AML-193 (cell line): ENCODE data around the gene ATP11A.

Experiments used
- DNase-seq, 2 experiments: peaks; one replicate each; lab custom pipeline; 2025; lab: John Stamatoyannopoulos, UW

ATP11A gene

DNA sequence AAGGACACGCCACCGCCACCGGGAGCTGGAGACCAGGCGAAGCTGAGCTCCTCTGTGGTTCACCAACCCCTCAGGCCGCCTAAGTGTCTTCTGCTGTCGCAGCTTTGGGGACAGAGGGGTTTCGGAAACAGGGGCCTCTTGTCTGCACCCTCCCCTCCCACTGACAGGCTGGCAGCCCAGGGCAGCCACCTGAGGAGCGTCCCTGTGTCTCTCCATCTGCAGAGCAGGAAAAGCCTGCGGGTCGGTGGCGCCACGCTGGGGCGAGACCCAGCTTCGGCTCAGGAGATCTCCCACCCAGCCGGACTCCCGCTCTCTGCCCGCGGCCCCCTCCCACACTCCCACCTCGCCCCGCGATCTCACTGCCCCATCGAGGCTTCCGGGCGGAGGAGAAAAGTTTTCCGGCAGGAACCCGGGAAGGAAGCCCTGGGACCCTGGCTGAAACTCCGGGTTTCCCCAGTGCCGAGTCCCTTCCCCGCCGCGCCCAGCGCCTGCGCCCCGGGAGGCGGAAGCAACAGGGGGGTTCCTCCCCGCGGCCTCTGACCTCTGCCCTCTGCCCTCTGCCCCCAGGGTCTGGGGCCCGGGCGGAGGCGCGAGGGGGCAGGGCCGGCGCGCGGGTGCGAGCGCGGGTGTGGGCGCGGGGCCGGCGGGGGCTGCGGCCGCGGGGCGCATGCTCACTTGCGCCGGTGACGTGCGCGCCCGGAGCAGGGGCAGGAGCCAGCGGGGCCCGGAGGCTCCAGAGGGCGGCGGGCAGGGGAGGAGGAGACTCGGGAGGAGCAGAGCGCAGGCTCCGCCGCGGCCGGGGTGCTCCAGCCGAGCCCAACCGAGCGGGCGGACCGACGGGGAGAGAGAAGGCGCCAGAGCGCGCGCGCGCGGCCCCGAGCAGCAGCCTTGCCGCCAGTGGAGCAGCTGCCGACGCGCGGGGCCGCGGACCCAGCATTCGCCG lies at the start of gene ATP11A:
ATP11A (plus strand) TSS at position 736 of the 943 bp plus-strand sequence. CDS start 379 bp downstream, outside the sequence.
- DNase-seq, result peak; percentile 76 to 88

DNA sequence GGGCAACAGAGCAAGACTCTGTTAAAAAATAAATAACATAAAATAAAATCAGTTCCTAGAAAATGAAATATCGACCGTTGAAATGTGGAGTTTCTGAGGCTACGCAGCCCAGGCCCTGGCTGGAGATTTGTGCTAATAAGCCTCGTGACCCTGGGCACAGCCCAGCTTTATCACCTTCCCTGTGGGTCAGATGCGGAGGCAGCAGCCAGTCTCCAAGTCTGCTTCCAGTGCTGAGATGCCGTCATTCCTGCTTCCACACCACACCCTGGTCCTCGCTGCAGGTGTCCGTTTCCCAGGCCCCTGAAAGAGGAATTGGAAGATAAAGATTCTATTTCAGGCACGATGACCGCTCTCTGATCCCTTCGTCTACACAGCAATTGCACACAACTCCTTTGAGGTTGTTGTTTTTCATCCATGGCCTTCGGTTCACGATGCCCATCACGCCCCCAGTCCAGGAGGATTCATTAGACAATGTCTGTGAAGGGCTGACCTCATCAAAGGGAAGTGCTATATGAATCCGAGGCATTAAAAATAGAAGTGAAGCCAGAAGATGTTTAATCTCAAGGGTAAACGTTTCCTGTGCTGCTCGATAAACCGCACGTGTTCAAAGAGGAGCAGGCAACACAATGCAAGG lies 48.3 kb upstream of the ATP11A start:
- no peak for DNase-seq

DNA sequence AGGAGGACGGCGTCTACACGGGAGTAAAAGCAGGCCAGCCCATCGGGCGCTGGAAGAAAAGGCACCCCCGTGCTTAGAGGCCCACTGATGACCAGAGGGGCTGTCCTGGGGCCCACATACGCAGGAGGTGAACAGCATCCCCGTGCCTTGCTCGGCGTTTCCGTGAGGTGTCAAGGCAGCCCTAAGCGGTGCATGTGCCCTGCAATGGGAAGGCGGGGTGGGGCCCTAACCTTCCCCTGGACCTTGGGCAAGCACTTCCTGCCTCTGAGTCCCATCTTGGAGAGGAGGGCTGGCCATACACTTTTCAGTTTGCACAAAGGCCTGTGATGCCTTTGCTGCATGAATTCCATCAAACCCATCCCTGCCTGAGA lies 47.8 kb upstream of the ATP11A start:
- DNase-seq, result no peak

DNA sequence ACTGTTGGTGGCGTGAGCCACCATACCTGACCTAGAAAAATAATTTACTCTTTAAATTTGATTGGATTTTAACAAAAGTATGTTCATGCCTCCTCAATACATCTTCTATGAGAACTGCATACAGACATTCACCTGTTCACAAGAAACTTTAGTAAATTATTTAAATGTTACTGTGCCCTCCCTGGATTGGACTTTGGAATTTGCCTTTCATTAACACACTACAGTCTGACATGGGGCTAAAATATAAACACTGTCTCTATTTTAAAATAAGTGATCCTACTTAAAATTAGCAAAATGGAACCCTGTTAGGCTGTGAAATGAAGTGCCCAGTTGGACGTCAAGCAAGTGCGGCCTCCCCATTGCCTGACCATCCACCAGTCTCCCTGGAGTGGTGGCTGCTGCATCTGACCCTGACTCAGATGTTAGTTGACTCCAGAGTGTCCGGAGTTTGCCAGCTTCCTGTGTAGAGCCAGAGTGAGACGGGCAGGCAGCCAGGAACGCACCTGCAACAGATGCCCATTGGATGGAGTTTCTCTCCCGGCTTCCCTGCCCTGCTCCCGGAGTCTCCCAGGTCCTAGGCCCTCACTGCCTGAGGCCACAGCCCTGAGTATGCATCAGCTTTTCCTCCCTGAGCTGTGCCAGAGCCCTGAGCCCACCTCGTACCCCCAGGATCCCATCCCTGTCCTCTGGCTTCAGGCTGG lies 45.9 kb upstream of the ATP11A start:
- DNase-seq, result no peak

DNA sequence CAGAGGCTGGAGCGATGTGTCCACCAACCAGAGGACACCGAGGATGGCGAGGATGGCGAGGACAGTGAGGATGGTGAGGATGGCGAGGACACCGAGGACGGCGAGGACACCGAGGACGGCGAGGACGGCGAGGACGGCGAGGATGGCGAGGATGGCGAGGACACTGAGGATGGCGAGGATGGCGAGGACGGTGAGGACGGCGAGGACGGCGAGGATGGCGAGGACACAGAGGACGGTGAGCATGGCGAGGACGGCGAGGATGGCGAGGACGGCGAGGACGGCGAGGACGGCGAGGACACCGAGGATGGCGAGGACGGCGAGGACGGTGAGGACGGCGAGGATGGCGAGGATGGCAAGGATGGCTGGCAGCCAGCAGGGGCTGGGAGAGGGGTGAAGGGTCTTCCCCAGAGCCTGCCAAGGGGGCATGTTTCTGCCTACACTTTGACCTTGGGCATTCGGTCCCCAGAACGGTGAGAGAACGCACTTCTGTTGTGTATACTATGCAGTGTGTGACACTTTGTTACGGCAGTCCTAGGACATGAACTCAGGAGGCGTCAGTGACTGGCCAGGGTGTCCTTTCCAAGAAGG lies 44.4 kb upstream of the ATP11A start:
- no peak for DNase-seq

DNA sequence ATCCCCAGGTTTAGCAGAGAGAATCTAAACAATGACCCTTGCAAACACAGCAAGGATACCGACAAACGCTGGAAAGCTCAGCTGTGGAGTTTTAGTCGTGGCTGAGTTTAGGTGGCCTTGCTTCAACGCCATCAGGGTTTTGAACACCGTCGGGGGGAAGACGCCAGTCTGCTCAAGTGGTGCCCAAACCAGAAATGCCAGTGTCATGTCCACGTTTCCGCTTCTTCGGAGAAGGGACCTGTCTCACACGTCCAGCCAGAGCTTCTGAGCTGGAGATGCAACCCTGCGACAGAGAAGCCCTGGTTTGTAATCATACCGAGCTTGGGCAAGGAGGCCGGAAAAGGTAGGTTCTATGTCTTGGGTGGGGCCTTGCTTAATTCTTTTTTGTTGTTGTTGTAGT lies 42.6 kb upstream of the ATP11A start:
- no peak for DNase-seq

DNA sequence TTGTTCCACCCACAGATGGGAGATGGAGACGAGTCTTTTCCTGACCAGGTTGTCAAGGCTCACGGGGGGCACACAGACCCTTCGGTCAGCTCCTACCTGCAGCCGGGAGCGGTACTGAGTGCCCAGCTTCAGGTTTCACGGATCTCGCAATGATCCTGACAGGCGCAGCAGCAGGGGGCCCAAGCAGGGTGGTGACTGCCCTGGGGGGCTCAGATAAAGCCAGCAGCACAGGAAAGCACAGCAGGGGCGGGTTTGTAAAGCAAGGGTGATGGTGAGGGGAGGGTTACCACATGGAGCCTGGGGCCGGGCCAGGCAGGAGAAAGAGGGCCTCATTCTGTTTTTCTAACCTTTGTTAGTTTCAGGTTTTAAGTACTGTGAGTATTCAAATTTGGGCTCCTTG lies 41.7 kb upstream of the ATP11A start:
- no peak for DNase-seq

DNA sequence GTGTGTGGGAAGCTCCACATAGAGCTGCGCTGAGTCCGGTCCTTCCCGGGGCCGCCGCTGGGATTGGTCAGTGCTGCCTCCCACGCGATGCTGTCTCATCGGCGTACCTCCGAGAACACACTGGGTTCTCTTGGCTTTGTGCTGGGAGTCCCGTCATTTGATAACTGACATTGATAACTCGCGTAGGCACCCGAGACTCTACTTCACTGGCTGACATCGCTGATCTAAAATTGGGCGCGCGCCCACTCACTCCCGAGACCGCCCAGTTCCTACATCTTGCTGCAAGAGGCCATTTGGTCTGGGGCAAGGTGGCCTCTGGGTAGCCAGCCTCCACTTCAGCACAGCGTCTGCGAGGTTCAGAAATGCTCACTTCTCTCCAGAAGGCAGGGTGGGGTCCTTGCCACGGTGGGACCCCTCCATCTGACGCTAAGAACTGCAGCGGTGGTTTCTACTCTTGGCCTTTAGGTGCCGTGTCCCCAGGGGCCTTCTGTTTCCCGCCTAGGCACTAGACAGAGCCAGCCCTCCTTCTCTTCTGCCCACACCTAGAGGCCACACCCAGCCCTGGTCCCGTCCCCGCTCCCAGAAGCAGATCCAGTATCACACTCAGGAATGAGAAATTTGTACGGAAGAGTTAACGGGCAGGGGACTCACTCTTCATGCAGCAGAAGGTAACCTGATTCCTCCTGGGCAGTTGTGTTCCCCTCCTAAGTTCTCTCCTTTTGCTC lies 40.7 kb upstream of the ATP11A start:
- no peak for DNase-seq

DNA sequence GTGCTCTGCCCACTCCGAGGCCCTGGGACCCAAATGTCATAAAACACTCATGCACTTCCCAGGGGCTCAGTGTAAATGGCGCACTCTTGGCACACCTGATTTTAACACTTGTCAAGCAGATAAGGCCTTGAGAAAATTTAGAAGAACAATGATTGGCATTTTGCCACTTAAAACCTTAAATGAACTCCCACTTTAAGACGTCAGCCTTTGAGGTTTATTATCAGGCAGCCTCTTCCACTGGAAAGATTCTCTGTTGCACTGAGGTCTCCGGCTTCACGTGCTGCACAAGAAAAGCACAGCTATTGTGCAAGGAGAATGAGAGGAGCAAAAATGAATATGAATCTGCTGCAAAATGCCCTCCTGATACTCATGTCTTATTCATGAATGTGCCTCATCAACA lies 38.5 kb upstream of the ATP11A start:
- no peak for DNase-seq

DNA sequence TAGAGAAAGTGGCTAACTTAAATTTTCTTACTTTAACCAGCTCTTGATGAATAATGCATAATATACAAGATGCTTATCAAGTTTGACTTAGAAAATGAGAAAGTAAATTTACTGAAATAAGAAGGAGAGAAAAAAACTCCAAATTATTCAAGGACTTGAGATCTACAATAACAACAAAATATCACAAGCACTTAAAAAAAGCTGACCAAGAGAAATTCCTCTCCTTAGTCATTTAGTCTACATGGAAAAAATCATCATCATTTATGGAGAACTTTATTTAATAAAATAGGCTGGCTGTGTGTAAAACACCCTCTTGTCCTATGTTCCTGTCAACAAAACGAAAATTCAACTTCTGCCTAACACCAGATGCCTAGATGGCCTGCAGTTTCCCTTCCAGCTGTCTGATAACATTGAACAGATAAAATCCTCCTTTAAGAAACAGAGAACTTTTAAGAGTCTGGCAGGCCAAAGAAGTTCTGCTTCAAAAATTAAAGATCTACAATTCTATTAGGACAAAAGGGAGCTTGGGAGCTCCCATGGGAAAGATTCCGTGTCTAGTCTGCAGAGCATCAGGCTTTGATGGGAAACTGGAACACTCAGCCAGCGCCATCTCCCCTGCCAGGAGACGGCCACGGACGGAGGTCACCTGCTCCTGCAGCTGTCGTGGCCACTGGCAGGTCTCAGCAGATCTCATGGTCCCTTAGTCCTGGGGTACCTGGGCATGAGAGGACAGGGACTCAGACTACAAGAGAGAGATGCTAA lies 37.9 kb upstream of the ATP11A start:
- no peak for DNase-seq

DNA sequence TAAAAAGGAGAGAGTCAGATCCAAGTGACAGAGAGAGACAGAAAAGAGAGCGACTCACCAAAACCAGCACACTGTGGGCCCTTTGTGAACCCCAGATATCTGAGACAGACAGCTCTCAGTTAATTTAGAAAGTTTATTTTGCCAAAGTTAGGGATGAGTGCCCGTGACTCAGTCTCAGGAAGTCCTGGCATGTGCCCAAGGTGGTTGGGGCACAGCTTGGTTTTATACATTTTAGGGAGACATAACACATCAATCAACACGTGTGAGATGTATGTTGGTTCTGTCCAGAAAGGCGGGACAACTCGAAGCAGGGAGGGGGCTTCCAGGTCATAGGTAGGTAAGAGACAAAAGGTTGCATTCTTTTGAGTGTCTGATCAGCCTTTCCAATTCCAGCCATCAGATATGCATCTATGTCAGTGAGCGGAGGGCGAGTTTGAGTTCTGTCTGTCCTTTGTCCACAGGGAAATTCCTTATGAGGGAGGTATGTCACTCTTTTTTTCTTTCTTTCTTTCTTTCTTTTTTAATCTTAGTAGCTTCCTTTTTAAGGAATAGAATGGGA lies 37.2 kb upstream of the ATP11A start:
- no peak for DNase-seq

DNA sequence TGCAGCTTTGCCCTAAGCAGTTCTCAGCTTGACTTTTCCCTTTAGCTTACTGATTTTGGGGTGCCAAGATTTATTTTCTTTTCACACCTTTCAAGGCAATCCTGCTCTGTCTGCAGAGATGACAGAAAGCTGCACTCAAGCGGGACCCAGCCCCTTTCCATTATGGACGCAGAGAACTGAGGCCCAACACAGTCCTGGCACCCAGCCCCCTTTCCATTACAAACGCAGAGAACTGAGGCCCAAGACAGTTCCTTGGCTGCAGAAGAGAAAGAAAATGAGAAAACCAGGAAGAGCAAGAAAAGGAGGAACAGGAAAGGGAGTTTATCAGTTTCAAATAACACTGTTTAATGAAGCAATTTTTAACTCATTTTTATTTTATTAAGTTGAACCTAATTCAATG lies 36.8 kb upstream of the ATP11A start:
- DNase-seq, result no peak

DNA sequence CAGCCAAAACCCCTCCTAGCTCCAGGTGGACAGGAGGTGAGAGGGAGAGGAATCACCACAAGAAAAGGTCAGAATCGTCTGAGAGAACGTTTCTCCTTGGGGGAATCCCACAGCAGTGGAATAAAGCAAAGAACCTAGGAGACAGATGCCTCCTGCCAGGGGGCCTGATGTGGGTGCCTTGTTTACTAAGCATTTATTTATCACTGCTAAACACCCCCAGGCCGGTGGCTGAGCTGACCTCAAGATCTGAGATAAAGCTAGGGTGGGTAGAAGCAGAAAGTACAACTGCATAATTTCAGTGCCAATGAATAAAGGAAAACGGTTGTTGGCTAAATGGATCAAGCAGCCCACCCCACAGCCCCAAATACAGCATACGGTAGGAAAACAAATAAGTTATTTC lies 33.9 kb upstream of the ATP11A start:
- no peak for DNase-seq

DNA sequence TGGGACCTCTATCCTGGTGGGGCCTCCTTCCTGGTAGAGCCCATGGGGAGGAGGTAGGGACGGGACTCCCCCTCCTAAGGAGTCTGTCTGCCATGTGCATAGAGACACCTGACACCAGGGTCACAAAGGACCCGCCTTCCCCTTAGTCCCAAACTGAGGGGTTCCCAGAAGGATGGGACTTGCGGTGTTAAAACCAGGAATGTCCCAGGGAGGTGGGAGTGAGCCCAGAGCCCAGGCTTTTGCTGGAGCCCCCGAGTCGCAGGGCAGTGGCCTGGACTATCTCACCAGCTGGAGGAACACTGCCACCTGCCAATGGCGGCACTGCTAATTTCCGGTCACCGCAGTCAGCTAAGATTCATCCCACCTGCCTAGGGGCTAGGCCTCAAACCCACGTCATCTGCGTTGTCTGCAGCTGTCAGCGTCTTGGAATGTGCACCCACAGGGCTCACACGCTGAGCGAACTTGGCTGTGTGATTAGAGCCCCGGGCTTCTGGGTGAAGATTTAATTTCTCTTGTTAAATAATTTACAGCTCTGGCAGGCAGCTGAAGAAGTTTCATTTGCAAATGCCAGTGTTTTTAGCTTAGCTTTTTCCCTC lies 31.9 kb upstream of the ATP11A start:
- no peak for DNase-seq

DNA sequence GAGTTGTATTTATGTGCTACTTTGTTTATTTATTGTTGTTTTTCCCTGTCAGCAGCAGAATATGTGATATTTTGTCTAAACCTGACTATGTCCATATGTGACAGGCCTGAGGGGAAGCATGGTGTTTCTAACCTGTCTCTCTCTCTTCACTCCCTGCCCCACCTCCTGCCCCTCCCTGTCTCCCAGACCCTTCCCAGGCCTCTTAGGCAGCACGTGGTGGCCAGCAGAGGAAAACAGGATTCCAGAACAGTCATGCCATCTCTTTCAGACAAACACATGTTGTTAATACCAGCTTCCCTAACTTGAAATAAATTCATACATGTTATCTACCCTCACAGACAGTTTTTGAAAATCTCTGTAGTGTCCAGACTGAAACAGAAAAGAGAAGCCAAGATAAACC lies 31.0 kb upstream of the ATP11A start:
- no peak for DNase-seq

DNA sequence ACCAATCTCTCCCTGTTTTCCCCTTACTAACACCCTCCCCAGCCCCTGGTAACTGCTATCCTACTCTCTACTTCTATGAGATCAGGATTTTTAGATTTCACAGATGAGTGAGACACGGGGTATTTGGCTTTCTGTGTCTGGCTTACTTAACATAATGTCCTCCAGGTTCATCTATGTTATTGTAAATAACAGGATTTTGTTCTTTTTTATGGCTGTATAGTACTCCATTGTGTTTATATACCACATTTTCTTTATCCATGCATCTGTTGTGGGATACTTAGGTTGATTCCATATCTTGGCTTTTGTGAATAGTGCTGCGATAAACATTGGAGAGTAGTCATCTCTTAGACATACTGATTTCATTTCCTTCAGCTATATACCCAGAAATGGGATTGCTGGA lies 28.5 kb upstream of the ATP11A start:
- no peak for DNase-seq

DNA sequence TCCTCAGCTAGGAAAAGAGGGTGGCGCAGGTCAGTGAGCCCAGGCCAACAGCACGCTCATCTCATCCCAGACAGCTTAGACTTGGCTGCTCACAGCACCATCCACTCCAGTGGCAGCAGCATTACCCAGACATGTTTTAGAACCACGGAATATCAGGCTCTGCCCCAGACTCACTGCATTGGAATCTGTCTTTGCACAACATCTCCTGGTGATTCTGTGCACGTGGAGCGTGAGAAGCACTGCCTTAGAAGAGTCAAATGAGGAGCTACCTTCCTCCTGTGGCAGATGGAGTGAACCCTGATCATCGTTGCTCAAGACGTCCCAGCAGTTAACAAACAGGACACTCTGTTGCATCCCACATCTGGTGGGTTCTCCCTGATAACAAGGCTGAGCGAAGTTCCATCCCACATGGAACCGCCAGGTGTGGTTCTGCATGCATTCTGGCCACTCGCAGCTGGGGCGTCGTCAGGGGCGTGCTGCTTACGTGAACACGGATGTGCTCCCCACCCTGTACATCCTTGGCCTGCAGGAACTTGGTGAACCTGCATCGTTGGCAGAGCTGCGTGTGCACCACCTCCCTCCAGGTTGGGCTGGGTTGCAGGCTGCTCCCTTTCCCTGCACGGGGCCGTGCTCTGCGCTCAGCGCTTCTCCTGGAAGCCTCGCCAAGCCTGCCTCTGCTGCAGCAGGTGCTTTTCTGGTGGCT lies 25.2 kb upstream of the ATP11A start:
- DNase-seq, result no peak

DNA sequence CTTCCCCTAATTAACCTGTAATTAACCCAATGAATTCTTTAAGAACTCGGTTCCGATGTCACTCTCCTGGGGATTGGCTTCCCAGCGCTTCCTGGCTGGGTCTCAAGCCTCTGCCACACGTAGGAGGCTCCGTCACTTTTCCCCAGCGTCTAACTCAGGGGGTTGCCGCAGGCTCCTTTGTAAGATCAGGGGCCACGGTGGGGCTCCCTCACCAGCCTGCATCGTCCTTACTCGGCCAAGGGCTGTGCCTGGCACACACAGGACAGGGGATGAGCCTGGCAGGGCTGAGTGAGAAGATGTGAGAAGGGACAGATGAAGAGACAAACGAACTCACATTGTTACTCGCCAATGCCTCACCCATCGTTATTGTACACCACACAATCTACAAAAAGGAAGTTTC lies 20.9 kb upstream of the ATP11A start:
- no peak for DNase-seq

DNA sequence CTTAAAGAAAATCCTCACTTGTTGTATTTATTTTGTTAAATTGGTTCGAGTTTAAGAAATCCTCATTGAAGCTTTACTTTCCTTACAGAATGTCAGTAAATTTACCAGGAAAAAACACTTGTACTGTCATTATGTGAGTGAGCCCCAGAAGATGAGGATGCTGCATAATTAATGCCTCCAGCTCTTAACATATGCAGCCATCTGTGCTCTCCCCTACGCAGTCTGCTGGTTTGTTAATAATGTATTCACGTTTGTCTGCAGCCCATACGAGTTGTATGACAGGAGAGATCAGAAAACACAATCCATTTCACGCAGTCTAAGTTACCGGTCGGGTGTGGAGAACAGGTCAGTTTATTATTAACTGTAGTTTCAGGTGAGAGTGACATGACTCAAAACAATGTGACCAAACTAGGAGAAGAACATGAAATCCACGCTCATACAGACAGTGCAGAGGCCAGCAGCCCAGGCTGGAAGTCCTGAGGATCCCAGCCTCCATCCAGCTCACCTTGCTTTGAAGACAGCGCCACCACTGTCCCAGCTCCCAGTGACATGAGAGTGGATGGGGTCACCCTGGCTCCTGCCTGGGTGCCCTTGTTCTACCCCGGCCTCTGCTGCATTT lies 19.8 kb upstream of the ATP11A start:
- DNase-seq, result no peak
